ENCODE measurements around the gene PREX1. TPM values are rescaled to one million over a fixed set of nuclear protein-coding genes. Genes with fewer than 3 reads are reported as not detected.

Gene PREX1
- polyA plus RNA-seq, 1 experiment, result 1.3 TPM

DNA sequence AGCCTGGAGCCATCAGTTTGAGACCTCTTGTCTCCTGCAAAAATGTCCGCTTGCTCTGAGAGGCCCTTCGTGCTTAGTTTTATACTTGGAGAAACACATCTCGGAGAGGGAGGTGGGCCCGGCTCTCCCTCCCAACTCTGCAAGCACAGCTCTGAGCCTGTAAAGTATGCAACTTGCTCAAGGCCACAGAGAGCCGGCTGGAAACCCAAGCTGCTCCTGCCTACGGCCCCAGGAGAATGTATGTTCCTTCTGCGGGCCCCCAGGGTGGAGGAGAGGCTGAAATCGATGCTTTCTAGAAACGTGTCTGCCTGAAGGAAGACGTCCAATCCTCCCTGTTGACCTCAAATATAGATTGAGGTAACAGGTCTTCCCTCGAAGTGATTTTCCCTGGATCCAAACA lies 205.4 kb downstream of the PREX1 start:
- ChIA-PET POLR2A (interaction anchor here (0.7 kb wide), 1 partner anchor 604 kb away, joined by 6 read pairs; no protein-coding TSS in a partner anchor), CTCF (interaction anchor here (0.6 to 6.4 kb wide), 11 partner anchors 10 to 991 kb away, joined by 3 to 163 read pairs (median 54); partner anchors contain the start of gene SULF2)
- DNase-seq (ENCODE audit: low read depth), result no peak
- TF ChIP-seq, protein P1, sequence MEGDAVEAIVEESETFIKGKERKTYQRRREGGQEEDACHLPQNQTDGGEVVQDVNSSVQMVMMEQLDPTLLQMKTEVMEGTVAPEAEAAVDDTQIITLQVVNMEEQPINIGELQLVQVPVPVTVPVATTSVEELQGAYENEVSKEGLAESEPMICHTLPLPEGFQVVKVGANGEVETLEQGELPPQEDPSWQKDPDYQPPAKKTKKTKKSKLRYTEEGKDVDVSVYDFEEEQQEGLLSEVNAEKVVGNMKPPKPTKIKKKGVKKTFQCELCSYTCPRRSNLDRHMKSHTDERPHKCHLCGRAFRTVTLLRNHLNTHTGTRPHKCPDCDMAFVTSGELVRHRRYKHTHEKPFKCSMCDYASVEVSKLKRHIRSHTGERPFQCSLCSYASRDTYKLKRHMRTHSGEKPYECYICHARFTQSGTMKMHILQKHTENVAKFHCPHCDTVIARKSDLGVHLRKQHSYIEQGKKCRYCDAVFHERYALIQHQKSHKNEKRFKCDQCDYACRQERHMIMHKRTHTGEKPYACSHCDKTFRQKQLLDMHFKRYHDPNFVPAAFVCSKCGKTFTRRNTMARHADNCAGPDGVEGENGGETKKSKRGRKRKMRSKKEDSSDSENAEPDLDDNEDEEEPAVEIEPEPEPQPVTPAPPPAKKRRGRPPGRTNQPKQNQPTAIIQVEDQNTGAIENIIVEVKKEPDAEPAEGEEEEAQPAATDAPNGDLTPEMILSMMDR (IDR thresholded peaks at IDR 0.05; ENCODE audit: insufficient read depth, low read depth, low read length), result no peak
- no peak overlapping the region for H3K4me3 ChIP-seq (ENCODE audit: low read depth, low read length)
- H3K36me3 ChIP-seq (ENCODE audit: control insufficient read depth, insufficient read depth, low read length), result no peaks in the 10 kb centered on the region
- H3K27me3 ChIP-seq (ENCODE audit: control insufficient read depth, insufficient read depth, low read length), result peaks cover 4% of the 10 kb centered on the region; the same call in 1 of the 2 replicates

DNA sequence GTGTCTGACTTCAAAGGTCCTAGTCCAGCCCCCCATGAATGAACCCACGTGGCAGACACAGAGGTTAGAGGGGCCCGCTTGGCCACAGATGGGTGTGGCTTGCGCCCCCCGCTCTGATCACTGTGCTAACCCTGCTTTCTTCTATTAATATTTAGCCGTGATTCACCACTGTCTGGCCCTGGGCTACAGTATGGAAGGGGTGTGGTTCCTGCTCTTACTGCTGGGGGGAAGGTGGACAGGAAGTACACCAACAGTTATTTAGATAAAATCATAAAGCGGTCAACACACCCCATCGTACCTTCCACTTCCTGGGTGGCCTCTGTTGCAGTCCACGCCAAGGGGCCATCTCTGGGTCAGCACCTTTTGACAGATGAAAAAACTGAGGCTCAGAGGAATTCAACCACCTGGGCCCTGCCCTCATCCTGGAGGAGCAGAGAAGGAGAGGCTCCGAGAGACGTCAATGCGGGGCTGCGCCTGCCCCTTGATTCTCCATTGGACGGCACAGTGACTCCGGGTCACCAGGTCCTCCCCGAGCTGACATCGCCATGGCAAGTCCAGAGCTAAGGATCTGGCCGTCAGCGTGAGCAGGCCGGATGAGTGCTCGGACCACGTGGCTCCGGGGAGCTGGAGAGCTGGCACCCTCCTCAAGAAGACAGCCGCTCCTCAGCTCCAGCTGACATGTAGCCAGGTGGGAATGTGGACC lies 206.3 kb downstream of the PREX1 start:
- H3K27me3 ChIP-seq (ENCODE audit: control insufficient read depth, insufficient read depth, low read length), result peaks cover 4% of the 10 kb centered on the region
- ChIA-PET CTCF (interaction anchor here (0.6 to 6.4 kb wide), 37 partner anchors 8 to 1870 kb away, joined by 3 to 163 read pairs (median 8); partner anchors contain the start of gene SULF2), POLR2A (no interaction called here)
- no peak overlapping the region for H3K4me3 ChIP-seq (ENCODE audit: low read depth, low read length)
- TF ChIP-seq, protein P1 (IDR thresholded peaks at IDR 0.05; ENCODE audit: insufficient read depth, low read depth, low read length), result no peak
- no peaks in the 10 kb centered on the region for H3K36me3 ChIP-seq (ENCODE audit: control insufficient read depth, insufficient read depth, low read length)
- DNase-seq (ENCODE audit: low read depth), result no peak

DNA sequence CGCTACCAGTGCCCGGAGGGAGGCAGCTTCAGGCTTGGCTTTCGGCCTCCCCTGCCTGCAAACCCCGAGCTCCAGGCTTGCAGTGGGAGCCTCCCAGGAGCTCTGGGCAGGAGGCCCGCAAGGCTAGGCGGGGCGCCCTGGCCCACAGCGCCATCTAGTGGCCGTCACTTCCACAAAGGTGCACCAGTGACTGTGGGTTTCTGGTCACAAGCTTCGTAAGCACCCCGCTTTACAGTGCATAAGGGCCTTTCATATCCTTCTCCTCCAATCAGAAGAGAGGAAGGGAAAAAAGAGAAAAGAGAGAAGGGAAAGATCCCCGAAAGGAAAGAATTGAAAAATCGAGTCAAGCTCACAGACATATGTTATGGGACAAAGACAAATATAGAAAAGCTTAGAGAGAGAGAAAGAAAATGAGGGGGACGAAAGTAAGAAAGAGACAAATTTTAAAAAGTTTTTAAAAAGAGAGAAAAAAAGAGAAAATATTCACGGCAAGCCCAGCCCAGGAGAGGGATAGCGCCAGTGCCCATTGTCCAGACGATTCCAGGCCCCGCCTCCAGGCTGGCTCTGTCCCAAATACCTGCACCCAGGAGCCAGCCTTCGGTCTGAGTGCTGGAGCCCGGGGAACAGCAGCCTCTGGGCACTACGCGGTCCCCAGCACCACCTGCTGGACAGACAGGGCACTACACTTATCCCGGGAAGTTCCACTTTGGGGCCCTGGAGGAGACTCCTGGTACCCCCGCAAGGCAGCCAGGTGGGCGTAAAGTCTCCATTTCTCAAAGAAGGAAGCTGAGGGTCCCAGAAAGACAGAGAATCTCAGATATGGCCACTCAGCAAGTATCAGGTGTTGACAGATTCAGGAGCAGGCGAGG lies 207.1 kb downstream of the PREX1 start:
- Histone ChIP-seq H3K27me3 (ENCODE audit: control insufficient read depth, insufficient read depth, low read length) (peaks cover 4% of the 10 kb centered on the region), H3K36me3 (ENCODE audit: control insufficient read depth, insufficient read depth, low read length) (no peaks in the 10 kb centered on the region), H3K4me3 (ENCODE audit: low read depth, low read length) (peak overlapping the region; percentile 24)
- CTCF ChIA-PET, result interaction anchor here (0.6 to 6.4 kb wide), 105 partner anchors 9 to 1870 kb away, joined by 3 to 163 read pairs (median 4); partner anchors contain the start of genes CSE1L and SULF2
- TF ChIP-seq, protein P1 (IDR thresholded peaks at IDR 0.05; ENCODE audit: insufficient read depth, low read depth, low read length), result peak; percentile 95
- POLR2A ChIA-PET, result interaction anchor here (0.7 kb wide), 1 partner anchor 325 kb away, joined by 3 read pairs; no protein-coding TSS in a partner anchor
- peak; percentile 15 for DNase-seq (ENCODE audit: low read depth)

DNA sequence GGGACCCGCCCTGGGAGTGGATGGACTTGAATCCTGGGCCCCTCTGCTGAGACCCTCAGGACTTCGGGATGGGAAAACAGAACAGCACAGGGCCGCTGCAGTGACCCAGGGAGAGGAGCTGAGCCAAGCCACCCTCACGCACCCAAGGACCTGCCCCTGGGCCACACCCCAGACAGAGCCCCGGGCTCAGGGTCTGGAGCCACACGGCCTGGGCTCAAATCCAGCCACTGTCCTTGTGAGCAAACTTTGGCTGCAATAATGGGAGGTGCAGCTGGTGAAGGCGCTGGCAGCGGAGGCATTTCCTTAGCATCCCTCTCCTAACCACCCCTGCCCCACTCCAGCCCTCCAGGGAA lies 207.7 kb downstream of the PREX1 start:
- Histone ChIP-seq H3K27me3 (ENCODE audit: control insufficient read depth, insufficient read depth, low read length) (peaks cover 4% of the 10 kb centered on the region), H3K4me3 (ENCODE audit: low read depth, low read length) (no peak overlapping the region), H3K36me3 (ENCODE audit: control insufficient read depth, insufficient read depth, low read length) (no peaks in the 10 kb centered on the region)
- no peak for DNase-seq (ENCODE audit: low read depth)
- ChIA-PET POLR2A (interaction anchor here (0.7 kb wide), 1 partner anchor 324 kb away, joined by 3 read pairs; no protein-coding TSS in a partner anchor), CTCF (interaction anchor here (0.6 to 6.4 kb wide), 101 partner anchors 9 to 1869 kb away, joined by 3 to 163 read pairs (median 4); partner anchors contain the start of genes CSE1L and SULF2)
- TF ChIP-seq, protein P1 (IDR thresholded peaks at IDR 0.05; ENCODE audit: insufficient read depth, low read depth, low read length), result no peak

Measured in BJ (cell line).